DOHH2 (cell line): ENCODE results near the gene P3H4.

ENCODE experiments used
- H3F3A ChIP-seq: fragments of 200-600 bp; sonication (generic), shearing (Covaris generic); 2 replicates; pipeline ENCODE4 v1.6.0; 2016; ENCODE audit warnings: antibody characterized with exemption, mild to moderate bottlenecking; ENCODE audit not compliant: control insufficient read depth, insufficient read depth
- H3K27ac ChIP-seq: fragments of 200-600 bp; sonication (generic); 2 replicates; pipeline ENCODE4 v1.5.1; 2014; ENCODE audit warnings: low read depth, mild to moderate bottlenecking, low read length, moderate library complexity
- H3K27me3 ChIP-seq: fragments of 200-600 bp; sonication (generic); 2 replicates; pipeline ENCODE4 v1.6.1; 2014; ENCODE audit warnings: mild to moderate bottlenecking, low read length, mixed read lengths; ENCODE audit not compliant: control insufficient read depth
- H3K36me3 ChIP-seq: fragments of 200-600 bp; sonication (generic); 2 replicates; pipeline ENCODE4 v1.6.1; 2014; ENCODE audit warnings: mild to moderate bottlenecking, low read length, moderate library complexity, mixed read lengths; ENCODE audit not compliant: control insufficient read depth
- H3K4me1 ChIP-seq: fragments of 200-600 bp; sonication (generic); 2 replicates; pipeline ENCODE4 v1.6.1; 2014; ENCODE audit warnings: mild to moderate bottlenecking, low read length, mixed read lengths; ENCODE audit not compliant: control insufficient read depth
- H3K4me2 ChIP-seq: fragments of 200-600 bp; sonication (generic); 2 replicates; pipeline ENCODE4 v1.6.0; 2014; ENCODE audit warnings: mild to moderate bottlenecking, low read length, moderate library complexity
- H3K4me3 ChIP-seq: fragments of 200-600 bp; sonication (generic); 2 replicates; pipeline ENCODE4 v1.5.1; 2014; ENCODE audit warnings: mild to moderate bottlenecking, low read length, mixed read lengths
- H3K79me2 ChIP-seq: fragments of 200-600 bp; sonication (generic); 2 replicates; pipeline ENCODE4 v1.6.1; 2014; ENCODE audit warnings: mild to moderate bottlenecking, low read length, mixed read lengths; ENCODE audit not compliant: control insufficient read depth
- H3K9me2 ChIP-seq: fragments of 200-600 bp; sonication (generic); replicated peaks from 2 replicates; pipeline ENCODE4 v1.6.1; 2014; ENCODE audit warnings: mild to moderate bottlenecking, low read length, mixed read lengths; ENCODE audit not compliant: control insufficient read depth
- H3K9me3 ChIP-seq: fragments of 200-600 bp; sonication (generic); 2 replicates; pipeline ENCODE4 v1.6.1; 2014; ENCODE audit warnings: antibody characterized with exemption, low read length, mixed read lengths; ENCODE audit not compliant: control insufficient read depth, insufficient read depth
- H4K20me1 ChIP-seq: fragments of 200-600 bp; sonication (generic); 2 replicates; pipeline ENCODE4 v1.6.0; 2014; ENCODE audit warnings: low read depth, mild to moderate bottlenecking, antibody characterized with exemption, low read length, moderate library complexity; ENCODE audit not compliant: control insufficient read depth, insufficient read depth
- CTCF ChIP-seq: fragments of 200-600 bp; sonication (generic); IDR thresholded peaks from one replicate; pipeline ENCODE4 v1.5.1; 2014; ENCODE audit warnings: antibody characterized with exemption, mild to moderate bottlenecking, low read depth, low read length; ENCODE audit not compliant: poor library complexity, severe bottlenecking
- EZH2phosphoT487 ChIP-seq: fragments of 200-600 bp; sonication (generic); IDR thresholded peaks from 2 replicates; pipeline ENCODE4 v1.6.1; 2017; ENCODE audit warnings: borderline replicate concordance, mild to moderate bottlenecking, antibody characterized with exemption, low read length, moderate library complexity, mixed read lengths

The P3H4 gene

GRCh38 chr17:41823580-41823979, 11.8 kb upstream of the P3H4 start:
- Histone ChIP-seq H3K4me3 (no peak overlapping the region), H3K4me2 (no peak overlapping the region), H3F3A (no peaks in the 10 kb centered on the region), H3K27me3 (no peaks in the 10 kb centered on the region), H3K4me1 (peaks cover 9% of the 10 kb centered on the region), H4K20me1 (no peaks in the 10 kb centered on the region), H3K79me2 (no peaks in the 10 kb centered on the region), H3K9me2 (no peaks in the 10 kb centered on the region), H3K36me3 (peaks cover 20% of the 10 kb centered on the region), H3K27ac (no peak overlapping the region), H3K9me3 (no peaks in the 10 kb centered on the region)
- TF ChIP-seq EZH2phosphoT487 = no peak
- no peak for TF ChIP-seq CTCF

DNA sequence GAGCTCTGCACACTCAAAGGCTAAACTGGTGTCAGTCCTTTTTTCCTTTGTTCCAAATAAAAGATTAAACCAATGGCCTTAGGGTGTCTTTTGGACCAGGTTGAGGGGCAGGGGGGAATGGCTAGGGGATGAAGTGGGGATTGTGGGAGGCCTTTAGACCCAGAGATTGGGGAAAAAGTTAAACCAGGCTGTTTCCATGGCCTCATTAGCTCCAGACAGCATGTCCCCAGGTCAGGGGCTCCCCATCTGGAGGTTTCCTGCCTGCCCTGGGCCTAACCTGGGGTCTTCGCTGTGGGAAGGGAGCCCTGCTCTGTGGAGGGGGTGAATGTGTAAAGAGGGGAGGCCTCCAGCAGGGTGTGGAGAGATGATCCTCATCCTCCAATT, 11.4 kb upstream of the P3H4 start:
- Histone ChIP-seq H3K4me3 (no peak overlapping the region), H4K20me1 (no peaks in the 10 kb centered on the region), H3K79me2 (no peaks in the 10 kb centered on the region), H3K27ac (no peak overlapping the region), H3K4me1 (peaks cover 13% of the 10 kb centered on the region), H3K9me3 (no peaks in the 10 kb centered on the region), H3F3A (no peaks in the 10 kb centered on the region), H3K27me3 (no peaks in the 10 kb centered on the region), H3K36me3 (peaks cover 19% of the 10 kb centered on the region), H3K9me2 (no peaks in the 10 kb centered on the region), H3K4me2 (no peak overlapping the region)
- TF ChIP-seq EZH2phosphoT487 = no peak
- no peak for TF ChIP-seq CTCF

DNA sequence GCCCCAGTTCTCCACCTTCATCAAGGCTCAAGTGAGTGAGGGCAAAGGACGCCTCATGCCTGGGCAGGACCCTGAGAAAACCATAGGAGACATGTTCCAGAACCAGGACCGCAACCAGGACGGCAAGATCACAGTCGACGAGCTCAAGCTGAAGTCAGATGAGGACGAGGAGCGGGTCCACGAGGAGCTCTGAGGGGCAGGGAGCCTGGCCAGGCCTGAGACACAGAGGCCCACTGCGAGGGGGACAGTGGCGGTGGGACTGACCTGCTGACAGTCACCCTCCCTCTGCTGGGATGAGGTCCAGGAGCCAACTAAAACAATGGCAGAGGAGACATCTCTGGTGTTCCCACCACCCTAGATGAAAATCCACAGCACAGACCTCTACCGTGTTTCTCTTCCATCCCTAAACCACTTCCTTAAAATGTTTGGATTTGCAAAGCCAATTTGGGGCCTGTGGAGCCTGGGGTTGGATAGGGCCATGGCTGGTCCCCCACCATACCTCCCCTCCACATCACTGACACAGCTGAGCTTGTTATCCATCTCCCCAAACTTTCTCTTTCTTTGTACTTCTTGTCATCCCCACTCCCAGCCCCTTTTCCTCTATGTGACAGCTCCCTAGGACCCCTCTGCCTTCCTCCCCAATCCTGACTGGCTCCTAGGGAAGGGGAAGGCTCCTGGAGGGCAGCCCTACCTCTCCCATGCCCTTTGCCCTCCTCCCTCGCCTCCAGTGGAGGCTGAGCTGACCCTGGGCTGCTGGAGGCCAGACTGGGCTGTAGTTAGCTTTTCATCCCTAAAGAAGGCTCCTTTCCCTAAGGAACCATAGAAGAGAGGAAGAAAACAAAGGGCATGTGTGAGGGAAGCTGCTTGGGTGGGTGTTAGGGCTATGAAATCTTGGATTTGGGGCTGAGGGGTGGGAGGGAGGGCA, 10.7 kb upstream of the P3H4 start:
- Histone ChIP-seq H3K9me2 (no peaks in the 10 kb centered on the region), H4K20me1 (no peaks in the 10 kb centered on the region), H3K4me2 (no peak overlapping the region), H3K4me3 (no peak overlapping the region), H3K27ac (no peak overlapping the region), H3K4me1 (peaks cover 14% of the 10 kb centered on the region), H3F3A (no peaks in the 10 kb centered on the region), H3K9me3 (no peaks in the 10 kb centered on the region), H3K27me3 (no peaks in the 10 kb centered on the region), H3K79me2 (no peaks in the 10 kb centered on the region), H3K36me3 (peaks cover 13% of the 10 kb centered on the region)
- TF ChIP-seq EZH2phosphoT487 (no peak), CTCF (no peak)
